CD4-positive, alpha-beta memory T cell (primary cell): Measurements from ENCODE around the gene DIAPH1. TPM values are rescaled to one million over a fixed set of nuclear protein-coding genes. Genes with fewer than 3 reads are reported as not detected.

ENCODE experiments used
- CTCF ChIA-PET: fragments of 350-600 bp; sonication (Branson Sonifier 250); formaldehyde crosslinking; loops from one replicate; lab custom pipeline; 2021; ENCODE audit warnings: inconsistent platforms; ENCODE audit not compliant: partially characterized antibody; lab: Charles Lee
- POLR2A ChIA-PET: fragments of 350-600 bp; sonication (Branson Sonifier 250); formaldehyde crosslinking; loops from one replicate; lab custom pipeline; 2021; ENCODE audit not compliant: partially characterized antibody; lab: Charles Lee
- DNase-seq, 5 donors: peaks; one replicate each; pipeline versions ENCODE4 v3.0.0 to v3.0.0-alpha.2; 2020 to 2022; ENCODE audit warnings: mixed read lengths in 1 of 5
- H3K27ac ChIP-seq: one replicate; pipeline ENCODE4 v1.7.0; 2013; ENCODE audit warnings: low read depth, low read length
- H3K27me3 ChIP-seq: 2 replicates; pipeline ENCODE4 v1.7.0; 2013; ENCODE audit warnings: mild to moderate bottlenecking, low read length, moderate library complexity; ENCODE audit not compliant: insufficient read depth
- H3K36me3 ChIP-seq: 2 replicates; pipeline ENCODE4 v1.7.0; 2013; ENCODE audit warnings: mild to moderate bottlenecking, low read length, moderate library complexity; ENCODE audit not compliant: insufficient read depth
- H3K4me1 ChIP-seq: 2 replicates; pipeline ENCODE4 v1.7.0; 2013; ENCODE audit warnings: mild to moderate bottlenecking, low read length, moderate library complexity; ENCODE audit not compliant: insufficient read depth
- H3K4me3 ChIP-seq, 2 donors: one replicate each; pipeline ENCODE4 v1.7.0; 2013; ENCODE audit warnings: low read length in 2 of 2, mild to moderate bottlenecking in 1 of 2
- H3K9me3 ChIP-seq, 2 donors: one replicate each; pipeline ENCODE4 v1.7.0; 2013; ENCODE audit warnings: low read length in 2 of 2, control low read depth in 1 of 2; ENCODE audit not compliant: control insufficient read depth in 1 of 2
- H3K27ac Mint-ChIP-seq, 7 donors: one replicate each; pipeline ENCODE4 v1.8.0; 2020 to 2021; ENCODE audit warnings: mixed read lengths in 7 of 7, mild to moderate bottlenecking in 6 of 7, inconsistent platforms in 3 of 7, moderate library complexity in 3 of 7
- H3K27me3 Mint-ChIP-seq, 2 donors: one replicate each; pipeline ENCODE4 v1.8.0; 2020 to 2021; ENCODE audit warnings: mixed read lengths in 2 of 2
- H3K36me3 Mint-ChIP-seq, 2 donors: one replicate each; pipeline ENCODE4 v1.8.0; 2020 to 2021; ENCODE audit warnings: mixed read lengths in 2 of 2, inconsistent platforms in 1 of 2, mild to moderate bottlenecking in 1 of 2
- H3K4me1 Mint-ChIP-seq, 4 donors: one replicate each; pipeline ENCODE4 v1.8.0; 2020 to 2021; ENCODE audit warnings: mixed read lengths in 4 of 4, mild to moderate bottlenecking in 1 of 4
- H3K4me3 Mint-ChIP-seq, 8 donors: one replicate each; pipeline ENCODE4 v1.8.0; 2020 to 2021; ENCODE audit warnings: mixed read lengths in 8 of 8, mild to moderate bottlenecking in 7 of 8, moderate library complexity in 6 of 8, inconsistent platforms in 3 of 8
- H3K9me3 Mint-ChIP-seq, 8 donors: one replicate each; pipeline ENCODE4 v1.8.0; 2020 to 2021; ENCODE audit warnings: mixed read lengths in 8 of 8, mild to moderate bottlenecking in 5 of 8, inconsistent platforms in 3 of 8, moderate library complexity in 1 of 8
- intact Hi-C: fragments of 100-400 bp; cut with micrococcal nuclease; formaldehyde crosslinking; loops from one replicate; pipeline ENCODE4 v1.15.1; 2023
- polyA plus RNA-seq, 2 donors: library from polyadenylated mRNA; unstranded; fragments of 300-500 nt; fragmentation: Illumina TruSeq; gene quantifications; one replicate each; pipeline ENCODE4 v1.2.3, GENCODE V29; 2021
- total RNA-seq, 2 experiments: library from RNA; stranded (reverse); gene quantifications; one replicate each; pipeline ENCODE4 v1.2.3, GENCODE V29; 2021

DIAPH1 gene
- total and polyA plus RNA-seq, 4 experiments from 2014 or later: 81.5 to 211 (median 178) TPM

- peak overlapping the region; percentile 86 for H3K27ac ChIP-seq
- Mint-ChIP-seq H3K4me3 (peak overlapping the region; percentile 94 to 100 (median 98)), H3K36me3 (peaks cover 17 to 48% of the 10 kb centered on the region in 2 donors), H3K27me3 (no peaks in the 10 kb centered on the region), H3K9me3 (peaks cover 0 to 2% (median 0%) of the 10 kb centered on the region in 8 donors), H3K27ac (peak overlapping the region; percentile 93 to 99 (median 98)), H3K4me1 (peaks cover 33 to 61% (median 47%) of the 10 kb centered on the region in 4 donors)
- intact Hi-C loops: loop anchor here (2.0 to 5.0 kb wide), 2 partner anchors 36 to 297 kb away; partner anchors contain the start of gene TAF7
- DNase-seq: peak; percentile 55 to 70 (median 61)
- H3K9me3 ChIP-seq: no peaks in the 10 kb centered on the region
- H3K36me3 ChIP-seq: peaks cover 4% of the 10 kb centered on the region
- CTCF ChIA-PET: interaction anchor here (0.6 to 28.3 kb wide), 15 partner anchors 13 to 352 kb away, joined by 3 to 712 read pairs (median 9); partner anchors contain the start of genes FCHSD1, HDAC3, PCDHGA1 and RELL2
- peak overlapping the region; percentile 86 to 95 for H3K4me3 ChIP-seq
- H3K4me1 ChIP-seq: peaks cover 46% of the 10 kb centered on the region
- POLR2A ChIA-PET: interaction anchor here (0.6 to 13.2 kb wide), 17 partner anchors 13 to 485 kb away, joined by 3 to 314 read pairs (median 6); partner anchors contain the start of genes FCHSD1, HDAC3, RELL2 and RNF14
- no peaks in the 10 kb centered on the region for H3K27me3 ChIP-seq
Measured at GRCh38 chr5:141618030-141618803, 583 bp downstream of the DIAPH1 start.

DNA sequence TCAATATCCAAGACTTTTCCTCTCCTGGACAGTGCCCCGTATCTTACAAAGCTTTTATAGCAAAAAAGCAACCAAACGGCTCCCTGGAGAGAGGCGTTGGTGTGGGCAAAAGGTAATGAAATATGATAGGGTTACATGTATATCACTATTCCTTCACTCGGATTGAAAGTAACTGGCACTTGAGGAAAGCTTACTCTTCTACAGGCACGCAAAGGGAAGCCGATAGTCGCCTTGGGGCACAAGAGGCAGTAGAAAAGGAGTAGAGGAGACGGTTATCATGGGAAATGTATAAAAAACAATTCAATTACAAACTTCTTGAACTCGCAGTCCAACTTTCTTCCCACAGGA lies 1.1 kb downstream of the DIAPH1 start:
- Mint-ChIP-seq H3K27ac (peak overlapping the region; percentile 93 to 99 (median 98)), H3K36me3 (peaks cover 13 to 50% of the 10 kb centered on the region in 2 donors), H3K9me3 (peaks cover 0 to 2% (median 0%) of the 10 kb centered on the region in 8 donors), H3K4me3 (peak overlapping the region; percentile 94 to 100 (median 98)), H3K27me3 (no peaks in the 10 kb centered on the region), H3K4me1 (peaks cover 36 to 64% (median 49%) of the 10 kb centered on the region in 4 donors)
- H3K27ac ChIP-seq: peak overlapping the region; percentile 86
- CTCF ChIA-PET: interaction anchor here (1.7 to 28.3 kb wide), 7 partner anchors 13 to 352 kb away, joined by 7 to 712 read pairs (median 56); partner anchors contain the start of genes HDAC3, RELL2 and RNF14
- H3K9me3 ChIP-seq: no peaks in the 10 kb centered on the region
- peaks cover 4% of the 10 kb centered on the region for H3K36me3 ChIP-seq
- peak overlapping the region; percentile 86 to 95 for H3K4me3 ChIP-seq
- DNase-seq: no peak
- intact Hi-C loops: loop anchor here (2.0 to 5.0 kb wide), 2 partner anchors 35 to 297 kb away; partner anchors contain the start of gene TAF7
- POLR2A ChIA-PET: interaction anchor here (0.8 to 13.2 kb wide), 8 partner anchors 15 to 1070 kb away, joined by 3 to 314 read pairs (median 8); partner anchors contain the start of genes EIF4EBP3, FCHSD1, HDAC3 and RELL2
- no peaks in the 10 kb centered on the region for H3K27me3 ChIP-seq
- H3K4me1 ChIP-seq: peaks cover 48% of the 10 kb centered on the region

GRCh38 chr5:141617128-141617527 lies 1.7 kb downstream of the DIAPH1 start:
- no peak for DNase-seq
- POLR2A ChIA-PET: interaction anchor here (0.6 to 13.2 kb wide), 9 partner anchors 14 to 1069 kb away, joined by 3 to 314 read pairs (median 7); partner anchors contain the start of genes EIF4EBP3, FCHSD1, HDAC3 and RELL2
- Histone ChIP-seq H3K4me1 (peaks cover 53% of the 10 kb centered on the region), H3K27me3 (no peaks in the 10 kb centered on the region), H3K27ac (peak overlapping the region; percentile 86), H3K4me3 (peak overlapping the region; percentile 33 to 86), H3K9me3 (no peaks in the 10 kb centered on the region), H3K36me3 (peaks cover 4% of the 10 kb centered on the region)
- peak overlapping the region; percentile 94 to 100 (median 98) for H3K4me3 Mint-ChIP-seq
- CTCF ChIA-PET: interaction anchor here (1.7 to 28.3 kb wide), 7 partner anchors 12 to 353 kb away, joined by 7 to 712 read pairs (median 56); partner anchors contain the start of genes HDAC3, RELL2 and RNF14
- peaks cover 0 to 2% (median 0%) of the 10 kb centered on the region in 8 donors for H3K9me3 Mint-ChIP-seq
- H3K36me3 Mint-ChIP-seq: peaks cover 16 to 50% of the 10 kb centered on the region in 2 donors
- peak overlapping the region; percentile 93 to 99 (median 98) for H3K27ac Mint-ChIP-seq
- intact Hi-C loops: loop anchor here (5.0 kb wide), 1 partner anchor 35 kb away; no protein-coding TSS in a partner anchor
- H3K4me1 Mint-ChIP-seq: peaks cover 40 to 69% (median 54%) of the 10 kb centered on the region in 4 donors
- no peaks in the 10 kb centered on the region for H3K27me3 Mint-ChIP-seq

- Histone ChIP-seq H3K27ac (peak overlapping the region; percentile 86), H3K27me3 (no peaks in the 10 kb centered on the region), H3K4me1 (peaks cover 63% of the 10 kb centered on the region), H3K36me3 (peaks cover 4% of the 10 kb centered on the region), H3K4me3 (peak overlapping the region; percentile 33 to 86), H3K9me3 (no peaks in the 10 kb centered on the region)
- Mint-ChIP-seq H3K36me3 (peaks cover 14 to 48% of the 10 kb centered on the region in 2 donors), H3K9me3 (peaks cover 0 to 2% (median 0%) of the 10 kb centered on the region in 8 donors), H3K4me3 (peak overlapping the region; percentile 94 to 100 (median 98)), H3K27me3 (no peaks in the 10 kb centered on the region), H3K27ac (peak overlapping the region; percentile 77 to 98 (median 93)), H3K4me1 (peaks cover 46 to 79% (median 56%) of the 10 kb centered on the region in 4 donors)
- ChIA-PET CTCF (interaction anchor here (1.7 to 28.3 kb wide), 7 partner anchors 11 to 354 kb away, joined by 7 to 712 read pairs (median 56); partner anchors contain the start of genes HDAC3, RELL2 and RNF14), POLR2A (interaction anchor here (0.6 to 13.2 kb wide), 7 partner anchors 13 to 1068 kb away, joined by 3 to 314 read pairs (median 9); partner anchors contain the start of genes EIF4EBP3, FCHSD1, HDAC3 and RELL2)
- no peak for DNase-seq
- intact Hi-C loops: loop anchor here (5.0 kb wide), 1 partner anchor 34 kb away; no protein-coding TSS in a partner anchor
Measured at GRCh38 chr5:141615991-141616720, 2.6 kb downstream of the DIAPH1 start.

DNA sequence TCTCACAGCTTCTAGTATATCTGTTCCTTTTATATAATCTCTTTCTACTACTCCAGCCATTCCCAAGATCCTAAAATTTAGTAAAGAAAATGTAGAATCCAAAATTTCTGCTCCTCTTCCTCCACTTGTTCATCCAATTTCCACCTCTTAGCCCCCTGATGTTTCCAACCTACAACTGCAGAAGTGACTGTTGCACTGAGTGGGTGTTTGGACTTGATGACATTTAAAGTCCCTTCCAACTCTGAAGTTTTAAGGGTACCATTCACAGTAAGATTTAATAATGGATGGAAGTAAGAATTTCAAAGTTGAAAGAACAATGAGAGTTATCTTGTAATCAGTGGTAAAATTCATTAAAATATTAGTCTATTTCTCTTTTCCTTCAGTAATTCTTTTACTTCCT lies 5.5 kb downstream of the DIAPH1 start:
- Histone ChIP-seq H3K4me3 (no peak overlapping the region), H3K27ac (peak overlapping the region; percentile 16), H3K9me3 (no peaks in the 10 kb centered on the region), H3K27me3 (no peaks in the 10 kb centered on the region), H3K4me1 (peaks cover 85% of the 10 kb centered on the region), H3K36me3 (no peaks in the 10 kb centered on the region)
- Mint-ChIP-seq H3K36me3 (peaks cover 14 to 52% of the 10 kb centered on the region in 2 donors), H3K27ac (peak overlapping the region; percentile 49 to 93 (median 85)), H3K27me3 (no peaks in the 10 kb centered on the region), H3K9me3 (peaks cover 0 to 2% (median 0%) of the 10 kb centered on the region in 8 donors), H3K4me1 (peaks cover 56 to 93% (median 71%) of the 10 kb centered on the region in 4 donors), H3K4me3 (peak overlapping the region in 7 of 8 donors; percentile 17 to 82 (median 56))
- ChIA-PET CTCF (interaction anchor here (1.0 to 28.3 kb wide), 6 partner anchors 9 to 49 kb away, joined by 3 to 712 read pairs (median 6); partner anchors contain the start of genes HDAC3 and RELL2), POLR2A (interaction anchor here (1.3 to 8.8 kb wide), 4 partner anchors 10 to 1157 kb away, joined by 3 to 314 read pairs (median 113); no protein-coding TSS in a partner anchor)
- intact Hi-C loops: no loop called here
- DNase-seq: no peak

GRCh38 chr5:141611289-141611688 lies 7.5 kb downstream of the DIAPH1 start:
- H3K4me1 ChIP-seq: peaks cover 97% of the 10 kb centered on the region
- no peak overlapping the region for H3K4me3 ChIP-seq
- Mint-ChIP-seq H3K36me3 (peaks cover 14 to 39% of the 10 kb centered on the region in 2 donors), H3K27ac (peak overlapping the region; percentile 63 to 95 (median 77)), H3K4me1 (peaks cover 62 to 93% (median 77%) of the 10 kb centered on the region in 4 donors), H3K9me3 (no peaks in the 10 kb centered on the region), H3K27me3 (no peaks in the 10 kb centered on the region), H3K4me3 (peak overlapping the region; percentile 18 to 76 (median 62))
- ChIA-PET CTCF (interaction anchor here (0.5 to 28.3 kb wide), 3 partner anchors 8 to 19 kb away, joined by 3 to 712 read pairs (median 3); no protein-coding TSS in a partner anchor), POLR2A (interaction anchor here (0.9 to 1.1 kb wide), 2 partner anchors 18 to 27 kb away, joined by 4 to 8 read pairs; no protein-coding TSS in a partner anchor)
- no peaks in the 10 kb centered on the region for H3K36me3 ChIP-seq
- peak overlapping the region; percentile 22 for H3K27ac ChIP-seq
- no peak for DNase-seq
- intact Hi-C loops: no loop called here
- no peaks in the 10 kb centered on the region for H3K9me3 ChIP-seq
- H3K27me3 ChIP-seq: no peaks in the 10 kb centered on the region
